ENCODE results near the gene FSTL4.

FSTL4 gene

DNA sequence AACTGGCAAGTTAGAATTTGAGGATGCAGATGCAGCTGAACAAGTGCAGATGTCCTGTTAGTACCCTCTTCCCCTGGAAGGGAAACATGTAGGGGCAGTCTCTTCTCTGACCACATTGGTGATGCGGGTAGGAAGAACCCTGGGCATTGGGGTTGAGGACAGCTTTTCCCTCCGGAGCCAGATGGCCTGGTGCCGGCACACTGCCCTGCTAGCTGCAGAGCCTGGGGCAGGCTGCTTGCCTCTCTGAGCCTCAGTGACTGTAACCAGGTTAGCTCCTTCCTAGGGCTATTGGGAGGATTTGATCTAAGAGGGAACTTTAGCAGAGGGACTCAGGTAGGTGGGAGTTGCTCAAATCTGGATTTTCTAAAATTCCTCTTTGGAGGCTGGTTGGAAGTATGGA lies 412.1 kb downstream of the FSTL4 start:
- TF ChIP-seq, protein P1, sequence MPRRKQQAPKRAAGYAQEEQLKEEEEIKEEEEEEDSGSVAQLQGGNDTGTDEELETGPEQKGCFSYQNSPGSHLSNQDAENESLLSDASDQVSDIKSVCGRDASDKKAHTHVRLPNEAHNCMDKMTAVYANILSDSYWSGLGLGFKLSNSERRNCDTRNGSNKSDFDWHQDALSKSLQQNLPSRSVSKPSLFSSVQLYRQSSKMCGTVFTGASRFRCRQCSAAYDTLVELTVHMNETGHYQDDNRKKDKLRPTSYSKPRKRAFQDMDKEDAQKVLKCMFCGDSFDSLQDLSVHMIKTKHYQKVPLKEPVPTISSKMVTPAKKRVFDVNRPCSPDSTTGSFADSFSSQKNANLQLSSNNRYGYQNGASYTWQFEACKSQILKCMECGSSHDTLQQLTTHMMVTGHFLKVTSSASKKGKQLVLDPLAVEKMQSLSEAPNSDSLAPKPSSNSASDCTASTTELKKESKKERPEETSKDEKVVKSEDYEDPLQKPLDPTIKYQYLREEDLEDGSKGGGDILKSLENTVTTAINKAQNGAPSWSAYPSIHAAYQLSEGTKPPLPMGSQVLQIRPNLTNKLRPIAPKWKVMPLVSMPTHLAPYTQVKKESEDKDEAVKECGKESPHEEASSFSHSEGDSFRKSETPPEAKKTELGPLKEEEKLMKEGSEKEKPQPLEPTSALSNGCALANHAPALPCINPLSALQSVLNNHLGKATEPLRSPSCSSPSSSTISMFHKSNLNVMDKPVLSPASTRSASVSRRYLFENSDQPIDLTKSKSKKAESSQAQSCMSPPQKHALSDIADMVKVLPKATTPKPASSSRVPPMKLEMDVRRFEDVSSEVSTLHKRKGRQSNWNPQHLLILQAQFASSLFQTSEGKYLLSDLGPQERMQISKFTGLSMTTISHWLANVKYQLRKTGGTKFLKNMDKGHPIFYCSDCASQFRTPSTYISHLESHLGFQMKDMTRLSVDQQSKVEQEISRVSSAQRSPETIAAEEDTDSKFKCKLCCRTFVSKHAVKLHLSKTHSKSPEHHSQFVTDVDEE (CRISPR knock-in tag; IDR thresholded peaks at IDR 0.05), result no peak
- TF ChIP-seq ARNTL (CRISPR knock-in tag; IDR thresholded peaks at IDR 0.05; ENCODE audit: borderline replicate concordance, low read depth) (no peak), TOX (CRISPR knock-in tag; IDR thresholded peaks at IDR 0.05; ENCODE audit: borderline replicate concordance) (no peak), ISL1 (CRISPR knock-in tag; IDR thresholded peaks at IDR 0.05) (no peak)
- TF ChIP-seq, protein P2, sequence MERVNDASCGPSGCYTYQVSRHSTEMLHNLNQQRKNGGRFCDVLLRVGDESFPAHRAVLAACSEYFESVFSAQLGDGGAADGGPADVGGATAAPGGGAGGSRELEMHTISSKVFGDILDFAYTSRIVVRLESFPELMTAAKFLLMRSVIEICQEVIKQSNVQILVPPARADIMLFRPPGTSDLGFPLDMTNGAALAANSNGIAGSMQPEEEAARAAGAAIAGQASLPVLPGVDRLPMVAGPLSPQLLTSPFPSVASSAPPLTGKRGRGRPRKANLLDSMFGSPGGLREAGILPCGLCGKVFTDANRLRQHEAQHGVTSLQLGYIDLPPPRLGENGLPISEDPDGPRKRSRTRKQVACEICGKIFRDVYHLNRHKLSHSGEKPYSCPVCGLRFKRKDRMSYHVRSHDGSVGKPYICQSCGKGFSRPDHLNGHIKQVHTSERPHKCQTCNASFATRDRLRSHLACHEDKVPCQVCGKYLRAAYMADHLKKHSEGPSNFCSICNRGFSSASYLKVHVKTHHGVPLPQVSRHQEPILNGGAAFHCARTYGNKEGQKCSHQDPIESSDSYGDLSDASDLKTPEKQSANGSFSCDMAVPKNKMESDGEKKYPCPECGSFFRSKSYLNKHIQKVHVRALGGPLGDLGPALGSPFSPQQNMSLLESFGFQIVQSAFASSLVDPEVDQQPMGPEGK (CRISPR knock-in tag; IDR thresholded peaks at IDR 0.05; ENCODE audit: borderline replicate concordance), result no peak
- TF ChIP-seq, protein P3, sequence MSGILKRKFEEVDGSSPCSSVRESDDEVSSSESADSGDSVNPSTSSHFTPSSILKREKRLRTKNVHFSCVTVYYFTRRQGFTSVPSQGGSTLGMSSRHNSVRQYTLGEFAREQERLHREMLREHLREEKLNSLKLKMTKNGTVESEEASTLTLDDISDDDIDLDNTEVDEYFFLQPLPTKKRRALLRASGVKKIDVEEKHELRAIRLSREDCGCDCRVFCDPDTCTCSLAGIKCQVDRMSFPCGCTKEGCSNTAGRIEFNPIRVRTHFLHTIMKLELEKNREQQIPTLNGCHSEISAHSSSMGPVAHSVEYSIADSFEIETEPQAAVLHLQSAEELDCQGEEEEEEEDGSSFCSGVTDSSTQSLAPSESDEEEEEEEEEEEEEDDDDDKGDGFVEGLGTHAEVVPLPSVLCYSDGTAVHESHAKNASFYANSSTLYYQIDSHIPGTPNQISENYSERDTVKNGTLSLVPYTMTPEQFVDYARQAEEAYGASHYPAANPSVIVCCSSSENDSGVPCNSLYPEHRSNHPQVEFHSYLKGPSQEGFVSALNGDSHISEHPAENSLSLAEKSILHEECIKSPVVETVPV (CRISPR knock-in tag; IDR thresholded peaks at IDR 0.05), result no peak
- peak; percentile 24; the same call in 1 of the 3 replicates for ATAC-seq

DNA sequence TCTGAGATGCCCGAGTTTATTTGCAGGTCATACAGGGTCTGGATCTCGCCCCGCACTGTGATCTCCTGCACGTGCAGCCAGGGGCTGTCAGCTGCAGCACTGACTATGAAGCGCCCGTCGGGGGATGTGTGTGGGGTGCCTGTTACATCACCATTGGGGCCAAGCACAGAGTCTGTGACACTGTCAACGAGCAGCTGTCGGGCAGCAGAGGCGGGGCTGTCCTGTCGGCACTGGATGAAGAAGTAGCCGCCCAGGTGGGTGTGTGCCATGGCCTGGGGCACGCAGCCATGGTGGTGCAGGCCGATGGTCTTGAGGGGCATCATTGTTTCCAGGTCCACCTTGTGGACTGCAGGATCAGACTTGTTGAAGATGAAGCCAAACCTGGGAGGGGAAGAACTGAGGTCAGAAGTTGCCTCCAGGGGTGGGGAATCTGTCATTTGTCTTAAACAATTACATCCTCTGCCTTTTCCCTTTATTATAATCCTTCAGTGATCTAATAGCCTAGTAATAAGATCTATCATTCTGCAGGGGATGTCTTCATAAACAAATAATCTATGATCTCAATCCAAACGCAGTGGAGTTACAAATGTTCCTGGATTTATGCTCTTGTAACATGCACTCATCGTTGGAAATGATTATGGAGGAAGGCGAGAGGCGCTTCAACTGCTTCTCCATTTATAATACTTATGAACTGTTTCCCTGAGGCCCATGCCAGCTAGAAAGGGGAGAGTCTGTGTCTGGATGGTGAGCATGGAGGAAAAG lies 412.7 kb downstream of the FSTL4 start:
- ATAC-seq, result no peak
- TF ChIP-seq CSDC2 (CRISPR knock-in tag; IDR thresholded peaks at IDR 0.05) (no peak), OSR1 (CRISPR knock-in tag; IDR thresholded peaks at IDR 0.05) (no peak), PPARA (CRISPR knock-in tag; IDR thresholded peaks at IDR 0.05; ENCODE audit: borderline replicate concordance) (no peak)
- TF ChIP-seq, protein P4, sequence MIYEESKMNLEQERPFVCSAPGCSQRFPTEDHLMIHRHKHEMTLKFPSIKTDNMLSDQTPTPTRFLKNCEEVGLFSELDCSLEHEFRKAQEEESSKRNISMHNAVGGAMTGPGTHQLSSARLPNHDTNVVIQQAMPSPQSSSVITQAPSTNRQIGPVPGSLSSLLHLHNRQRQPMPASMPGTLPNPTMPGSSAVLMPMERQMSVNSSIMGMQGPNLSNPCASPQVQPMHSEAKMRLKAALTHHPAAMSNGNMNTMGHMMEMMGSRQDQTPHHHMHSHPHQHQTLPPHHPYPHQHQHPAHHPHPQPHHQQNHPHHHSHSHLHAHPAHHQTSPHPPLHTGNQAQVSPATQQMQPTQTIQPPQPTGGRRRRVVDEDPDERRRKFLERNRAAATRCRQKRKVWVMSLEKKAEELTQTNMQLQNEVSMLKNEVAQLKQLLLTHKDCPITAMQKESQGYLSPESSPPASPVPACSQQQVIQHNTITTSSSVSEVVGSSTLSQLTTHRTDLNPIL (CRISPR knock-in tag; IDR thresholded peaks at IDR 0.05; ENCODE audit: low read depth), result no peak

DNA sequence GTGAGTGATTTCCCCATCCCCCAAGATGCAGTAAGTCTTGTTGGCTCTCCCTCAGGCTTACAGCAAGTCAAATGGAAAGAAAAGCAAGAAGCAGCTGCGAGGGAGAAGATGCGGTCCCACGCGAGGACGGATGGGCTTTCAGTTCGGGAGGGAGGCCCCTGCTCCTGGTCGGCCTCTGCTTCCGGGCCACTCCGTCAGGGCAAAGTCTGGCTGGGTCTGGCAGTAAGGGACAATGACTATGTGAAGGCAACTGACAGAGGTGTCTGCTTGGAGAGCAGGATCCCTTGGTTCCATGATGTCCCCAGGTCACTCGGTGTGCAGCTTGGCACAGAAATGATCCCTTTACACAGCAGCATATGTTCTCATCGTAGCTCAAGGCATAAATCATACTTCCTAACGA lies 413.8 kb downstream of the FSTL4 start:
- no peak for ATAC-seq
- no peak for TF ChIP-seq ZNF8 (CRISPR knock-in tag; IDR thresholded peaks at IDR 0.05)
- TF ChIP-seq ZFP30 (CRISPR knock-in tag; IDR thresholded peaks at IDR 0.05), result no peak
- TF ChIP-seq ESRRG (CRISPR knock-in tag; IDR thresholded peaks at IDR 0.05), result no peak
- TF ChIP-seq RARB (CRISPR knock-in tag; IDR thresholded peaks at IDR 0.05), result no peak
- no peak for TF ChIP-seq BACH2 (CRISPR knock-in tag; IDR thresholded peaks at IDR 0.05; ENCODE audit: borderline replicate concordance)
- no peak for TF ChIP-seq SNAI2 (CRISPR knock-in tag; IDR thresholded peaks at IDR 0.05)
- no peak for TF ChIP-seq TCF4 (CRISPR knock-in tag; IDR thresholded peaks at IDR 0.05; ENCODE audit: borderline replicate concordance)
- TF ChIP-seq ISL1 (CRISPR knock-in tag; IDR thresholded peaks at IDR 0.05), result no peak
- TF ChIP-seq, protein P3 (CRISPR knock-in tag; IDR thresholded peaks at IDR 0.05), result no peak

DNA sequence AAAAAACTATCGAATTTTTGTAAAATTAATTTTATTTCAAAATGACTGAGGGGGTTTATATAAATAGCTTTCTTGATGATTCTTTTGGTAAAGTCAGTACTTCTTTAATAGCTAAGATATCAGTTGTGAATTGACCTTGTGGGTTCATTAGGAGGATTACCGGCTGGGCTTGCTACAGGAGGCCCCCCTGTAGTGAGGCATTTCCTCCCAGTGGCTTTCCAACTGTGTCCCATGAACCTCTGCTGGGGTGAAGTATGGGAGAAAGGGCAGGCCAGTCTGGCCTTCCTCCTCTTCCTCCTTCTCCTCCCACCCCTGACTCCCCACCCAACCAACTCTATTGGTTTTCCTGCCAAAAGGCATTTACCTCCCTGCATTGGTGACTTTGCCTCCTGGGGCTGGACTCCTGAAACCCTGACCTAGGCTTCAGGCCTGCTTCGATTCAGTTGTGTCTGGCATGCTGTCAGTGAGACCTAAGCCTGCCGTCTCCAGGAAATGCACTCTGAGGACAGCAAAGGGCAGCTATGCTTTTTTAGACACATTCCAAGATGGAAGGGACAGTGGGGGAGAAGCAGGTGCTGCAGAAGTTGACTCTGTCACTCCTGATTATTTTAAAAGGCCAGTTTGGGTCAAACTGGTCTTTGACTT lies 415.8 kb downstream of the FSTL4 start:
- no peak for ATAC-seq
- TF ChIP-seq ZNF70 (CRISPR knock-in tag; IDR thresholded peaks at IDR 0.05) (no peak), OSR1 (CRISPR knock-in tag; IDR thresholded peaks at IDR 0.05) (no peak), ZFP3 (CRISPR knock-in tag; IDR thresholded peaks at IDR 0.05) (no peak), SNAI2 (CRISPR knock-in tag; IDR thresholded peaks at IDR 0.05) (no peak), TCF4 (CRISPR knock-in tag; IDR thresholded peaks at IDR 0.05; ENCODE audit: borderline replicate concordance) (no peak), ZC3H10 (CRISPR knock-in tag; IDR thresholded peaks at IDR 0.05) (no peak), RARB (CRISPR knock-in tag; IDR thresholded peaks at IDR 0.05) (no peak), ZFP30 (CRISPR knock-in tag; IDR thresholded peaks at IDR 0.05) (no peak), PPARA (CRISPR knock-in tag; IDR thresholded peaks at IDR 0.05; ENCODE audit: borderline replicate concordance) (no peak)
- TF ChIP-seq, protein P4 (CRISPR knock-in tag; IDR thresholded peaks at IDR 0.05; ENCODE audit: low read depth), result no peak
